ENCODE measurements around the gene TGFBR1.

Gene TGFBR1

GRCh38 chr9:99146574-99146973 lies 41.7 kb downstream of the TGFBR1 start:
- DNase-seq, result no peak
- intact Hi-C loops (cut with DNase I), result loop anchor here (10.0 kb wide), 1 partner anchor 292 kb away; no protein-coding TSS in a partner anchor

- no peak for DNase-seq
Measured at GRCh38 chr9:99147177-99147576, 42.3 kb downstream of the TGFBR1 start.

GRCh38 chr9:99150451-99151171 lies 45.7 kb downstream of the TGFBR1 start:
- no peak for DNase-seq
- intact Hi-C loops (cut with DNase I), result no loop called here

More at GRCh38 chr9:99147177-99147576, 42.3 kb downstream of the TGFBR1 start:
- intact Hi-C loops (cut with DNase I), result loop anchor here (10.0 kb wide), 1 partner anchor 292 kb away; no protein-coding TSS in a partner anchor

- intact Hi-C loops (cut with DNase I), result no loop called here
- no peak for DNase-seq
Measured at GRCh38 chr9:99154356-99154755, 49.4 kb downstream of the TGFBR1 start.

- DNase-seq, result no peak
- intact Hi-C loops (cut with DNase I), result no loop called here
Measured at GRCh38 chr9:99155736-99156135, 50.8 kb downstream of the TGFBR1 start.

- intact Hi-C loops (cut with DNase I), result no loop called here
- no peak for DNase-seq
Measured at GRCh38 chr9:99158629-99159028, 53.7 kb downstream of the TGFBR1 start.

GRCh38 chr9:99160173-99160572 lies 55.3 kb downstream of the TGFBR1 start:
- DNase-seq, result no peak
- intact Hi-C loops (cut with DNase I), result no loop called here

GRCh38 chr9:99162759-99163364 lies 57.9 kb downstream of the TGFBR1 start:
- DNase-seq, result peak in 1 of 42 donors; percentile 32
- intact Hi-C loops (cut with DNase I), result no loop called here

GRCh38 chr9:99166149-99166548 lies 61.2 kb downstream of the TGFBR1 start:
- intact Hi-C loops (cut with DNase I), result no loop called here
- DNase-seq, result no peak

- DNase-seq, result no peak
- intact Hi-C loops (cut with DNase I), result no loop called here
Measured at GRCh38 chr9:99167119-99167518, 62.2 kb downstream of the TGFBR1 start.

GRCh38 chr9:99167694-99168093 lies 62.8 kb downstream of the TGFBR1 start:
- DNase-seq, result no peak
- intact Hi-C loops (cut with DNase I), result no loop called here

- no peak for DNase-seq
- intact Hi-C loops (cut with DNase I), result no loop called here
Measured at GRCh38 chr9:99169086-99169485, 64.2 kb downstream of the TGFBR1 start.

GRCh38 chr9:99169982-99170761 lies 65.3 kb downstream of the TGFBR1 start:
- intact Hi-C loops (cut with DNase I), result no loop called here
- no peak for DNase-seq

- no peak for DNase-seq
- intact Hi-C loops (cut with DNase I), result no loop called here
Measured at GRCh38 chr9:99171225-99172123, 66.6 kb downstream of the TGFBR1 start.

- no peak for DNase-seq
- intact Hi-C loops (cut with DNase I), result no loop called here
Measured at GRCh38 chr9:99172124-99173091, 67.5 kb downstream of the TGFBR1 start.

- intact Hi-C loops (cut with DNase I), result no loop called here
- DNase-seq, result peak in 5 of 42 donors; percentile 6 to 44 (median 13)
Measured at GRCh38 chr9:99173570-99174504, 68.9 kb downstream of the TGFBR1 start.

GRCh38 chr9:99176527-99177013 lies 71.7 kb downstream of the TGFBR1 start:
- no peak for DNase-seq
- intact Hi-C loops (cut with DNase I), result no loop called here

Measured in head of caudate nucleus (tissue), 42 donors.